Measurements from ENCODE around the gene DUSP8. TPM values are rescaled to one million over a fixed set of nuclear protein-coding genes. Genes with fewer than 3 reads are reported as not detected.

The DUSP8 gene
- polyA plus RNA-seq, 1 of the 3 experiments (the other 2 are of a cell fraction): 2.0 TPM

GRCh38 chr11:1556278-1556902 lies 15.7 kb downstream of the DUSP8 start (continued):
- TF ChIP-seq, protein P1, sequence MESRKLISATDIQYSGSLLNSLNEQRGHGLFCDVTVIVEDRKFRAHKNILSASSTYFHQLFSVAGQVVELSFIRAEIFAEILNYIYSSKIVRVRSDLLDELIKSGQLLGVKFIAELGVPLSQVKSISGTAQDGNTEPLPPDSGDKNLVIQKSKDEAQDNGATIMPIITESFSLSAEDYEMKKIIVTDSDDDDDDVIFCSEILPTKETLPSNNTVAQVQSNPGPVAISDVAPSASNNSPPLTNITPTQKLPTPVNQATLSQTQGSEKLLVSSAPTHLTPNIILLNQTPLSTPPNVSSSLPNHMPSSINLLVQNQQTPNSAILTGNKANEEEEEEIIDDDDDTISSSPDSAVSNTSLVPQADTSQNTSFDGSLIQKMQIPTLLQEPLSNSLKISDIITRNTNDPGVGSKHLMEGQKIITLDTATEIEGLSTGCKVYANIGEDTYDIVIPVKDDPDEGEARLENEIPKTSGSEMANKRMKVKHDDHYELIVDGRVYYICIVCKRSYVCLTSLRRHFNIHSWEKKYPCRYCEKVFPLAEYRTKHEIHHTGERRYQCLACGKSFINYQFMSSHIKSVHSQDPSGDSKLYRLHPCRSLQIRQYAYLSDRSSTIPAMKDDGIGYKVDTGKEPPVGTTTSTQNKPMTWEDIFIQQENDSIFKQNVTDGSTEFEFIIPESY (IDR thresholded peaks at IDR 0.05; ENCODE audit: borderline replicate concordance, low read depth): no peak
- TF ChIP-seq, protein P2, sequence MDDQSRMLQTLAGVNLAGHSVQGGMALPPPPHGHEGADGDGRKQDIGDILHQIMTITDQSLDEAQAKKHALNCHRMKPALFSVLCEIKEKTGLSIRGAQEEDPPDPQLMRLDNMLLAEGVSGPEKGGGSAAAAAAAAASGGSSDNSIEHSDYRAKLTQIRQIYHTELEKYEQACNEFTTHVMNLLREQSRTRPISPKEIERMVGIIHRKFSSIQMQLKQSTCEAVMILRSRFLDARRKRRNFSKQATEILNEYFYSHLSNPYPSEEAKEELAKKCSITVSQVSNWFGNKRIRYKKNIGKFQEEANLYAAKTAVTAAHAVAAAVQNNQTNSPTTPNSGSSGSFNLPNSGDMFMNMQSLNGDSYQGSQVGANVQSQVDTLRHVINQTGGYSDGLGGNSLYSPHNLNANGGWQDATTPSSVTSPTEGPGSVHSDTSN (IDR thresholded peaks at IDR 0.05): no peak
- TF ChIP-seq FOXM1 (IDR thresholded peaks at IDR 0.05; ENCODE audit: low read depth) (no peak), RAD21 (IDR thresholded peaks at IDR 0.05; ENCODE audit: low read length) (no peak), MEF2A (IDR thresholded peaks at IDR 0.05; ENCODE audit: borderline replicate concordance, low read depth) (no peak), YY1 (IDR thresholded peaks at IDR 0.05; ENCODE audit: low read depth) (no peak), RXRA (IDR thresholded peaks at IDR 0.05; ENCODE audit: borderline replicate concordance, low read depth) (no peak)
- TF ChIP-seq, protein P3, sequence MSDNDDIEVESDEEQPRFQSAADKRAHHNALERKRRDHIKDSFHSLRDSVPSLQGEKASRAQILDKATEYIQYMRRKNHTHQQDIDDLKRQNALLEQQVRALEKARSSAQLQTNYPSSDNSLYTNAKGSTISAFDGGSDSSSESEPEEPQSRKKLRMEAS (IDR thresholded peaks at IDR 0.05; ENCODE audit: low read depth): no peak

DNA sequence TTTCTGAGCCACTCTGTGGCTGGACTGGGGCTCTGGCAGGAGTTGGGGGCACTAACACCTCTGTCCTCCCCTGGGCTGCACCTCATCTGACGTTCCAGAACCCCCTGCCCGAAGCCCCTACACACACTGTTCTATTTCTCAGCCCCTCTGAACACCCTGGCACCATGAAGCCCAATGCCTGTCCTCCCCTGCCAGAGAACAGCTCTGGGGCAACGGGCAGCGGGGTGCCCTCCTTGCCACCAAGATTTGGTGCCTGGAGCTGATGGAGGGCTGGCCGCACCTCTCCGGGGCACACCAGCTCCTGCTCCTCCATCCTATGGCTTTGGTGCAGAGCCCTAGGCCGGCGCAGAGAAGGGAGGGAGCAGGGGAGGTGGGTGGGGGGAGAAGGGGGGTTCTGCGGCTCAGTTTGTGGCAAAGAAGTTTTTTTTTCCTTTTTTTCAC lies 16.3 kb downstream of the DUSP8 start:
- Histone ChIP-seq H3K4me1 (ENCODE audit: control insufficient read depth in 1 of 2, insufficient read depth in 2 of 2, low read depth in 1 of 2, low read length in 1 of 2) (peaks cover 0 to 12% of the 10 kb centered on the region in 2 experiments; a peak in 2 of 4 replicates), H3F3A (replicated peaks; ENCODE audit: insufficient read depth) (no peaks in the 10 kb centered on the region), H3K9me3 (no peaks in the 10 kb centered on the region), H2AFZ (ENCODE audit: low read depth) (no peak overlapping the region), H3K4me3 (ENCODE audit: low read depth in 2 of 2, low read length in 1 of 2) (no peak overlapping the region), H3K9me2 (no peaks in the 10 kb centered on the region), H3K36me3 (replicated peaks in 1 of 2; ENCODE audit: control insufficient read depth in 1 of 2, insufficient read depth in 2 of 2, low read length in 1 of 2) (no peaks in the 10 kb centered on the region), H3K4me2 (no peak overlapping the region), H3K27ac (ENCODE audit: low read depth in 2 of 2, low read length in 1 of 2) (no peak overlapping the region), H3K27me3 (ENCODE audit: insufficient read depth) (no peaks in the 10 kb centered on the region), H3K9ac (no peak overlapping the region), H4K20me1 (ENCODE audit: insufficient read depth) (no peaks in the 10 kb centered on the region), H3K79me2 (ENCODE audit: insufficient read depth) (no peaks in the 10 kb centered on the region)
- CTCF ChIA-PET: interaction anchor here (0.6 to 2.3 kb wide), 4 partner anchors 9 to 78 kb away, joined by 3 to 14 read pairs (median 9); no protein-coding TSS in a partner anchor
- POLR2A ChIA-PET: no interaction called here
- no peak for DNase-seq
- no peak for TF ChIP-seq YY1 (IDR thresholded peaks at IDR 0.05; ENCODE audit: low read depth)
- TF ChIP-seq SMC3 (IDR thresholded peaks at IDR 0.05; ENCODE audit: low read depth, low read length): no peak
- TF ChIP-seq, protein P4, sequence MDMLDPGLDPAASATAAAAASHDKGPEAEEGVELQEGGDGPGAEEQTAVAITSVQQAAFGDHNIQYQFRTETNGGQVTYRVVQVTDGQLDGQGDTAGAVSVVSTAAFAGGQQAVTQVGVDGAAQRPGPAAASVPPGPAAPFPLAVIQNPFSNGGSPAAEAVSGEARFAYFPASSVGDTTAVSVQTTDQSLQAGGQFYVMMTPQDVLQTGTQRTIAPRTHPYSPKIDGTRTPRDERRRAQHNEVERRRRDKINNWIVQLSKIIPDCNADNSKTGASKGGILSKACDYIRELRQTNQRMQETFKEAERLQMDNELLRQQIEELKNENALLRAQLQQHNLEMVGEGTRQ (IDR thresholded peaks at IDR 0.05; ENCODE audit: borderline replicate concordance, low read depth, low read length): no peak
- TF ChIP-seq, protein P1 (IDR thresholded peaks at IDR 0.05; ENCODE audit: borderline replicate concordance, low read depth): no peak
- 69% methylated on average over 3 of the region's 9 CpGs for WGBS (ENCODE audit: low lambda C conversion rate)
